Thoracic aorta (tissue), 2 donors: ENCODE measurements around the gene PHF20. TPM values are rescaled to one million over a fixed set of nuclear protein-coding genes. Genes with fewer than 3 reads are reported as not detected.
"Not testable (repeated sequence)": the region's sequence is repeated elsewhere in the genome, so short reads cannot be mapped to it uniquely, and the experiment has no call there.

Experiments used
- ATAC-seq: fragments of 150-250 bp; one replicate; pipeline ENCODE4 v1.8.0; 2017; ENCODE audit warnings: low read depth; ENCODE audit not compliant: insufficient number of reproducible peaks, low FRiP score
- DNase-seq: peaks from one replicate; pipeline ENCODE4 v3.0.0-alpha.2; 2020; ENCODE audit warnings: low spot score
- H3K27ac ChIP-seq, 2 donors: fragments of 200-600 bp; sonication (generic); 1 replicate in 1 of 2; 2 replicates in 1 of 2; pipeline ENCODE4 v1.5.1; 2016; ENCODE audit warnings: mild to moderate bottlenecking in 2 of 2, moderate library complexity in 2 of 2
- H3K27me3 ChIP-seq: fragments of 200-600 bp; sonication (generic); replicated peaks from 2 replicates; pipeline ENCODE4 v1.6.0; 2016; ENCODE audit warnings: mild to moderate bottlenecking; ENCODE audit not compliant: insufficient read depth
- H3K36me3 ChIP-seq: fragments of 200-600 bp; sonication (generic); one replicate; pipeline ENCODE4 v1.5.1; 2016
- H3K4me1 ChIP-seq, 2 donors: fragments of 200-600 bp; sonication (generic); 1 replicate in 1 of 2; 2 replicates in 1 of 2; pipeline versions ENCODE4 v1.5.1 to v1.6.0; 2016; ENCODE audit warnings: low read depth in 2 of 2, mild to moderate bottlenecking in 1 of 2; ENCODE audit not compliant: control insufficient read depth in 1 of 2
- H3K4me3 ChIP-seq: fragments of 200-600 bp; sonication (generic); 2 replicates; pipeline ENCODE4 v1.5.1; 2016; ENCODE audit warnings: mild to moderate bottlenecking
- H3K9me3 ChIP-seq: fragments of 200-600 bp; sonication (generic); 2 replicates; pipeline ENCODE4 v1.5.1; 2016
- CTCF ChIP-seq: fragments of 200-600 bp; sonication (generic); IDR thresholded peaks from one replicate; pipeline ENCODE4 v1.5.1; 2019; ENCODE audit warnings: antibody characterized with exemption
- total RNA-seq, 2 donors: library from RNA; depleted of rRNA; stranded (reverse); fragments of >200 nt; gene quantifications; one replicate each; pipeline versions ENCODE4 v1.1.0 to v1.2.3, GENCODE V29; 2016

Gene PHF20
- total RNA-seq, 2 donors from 2014 or later = 35.8 to 46.8 TPM

DNA sequence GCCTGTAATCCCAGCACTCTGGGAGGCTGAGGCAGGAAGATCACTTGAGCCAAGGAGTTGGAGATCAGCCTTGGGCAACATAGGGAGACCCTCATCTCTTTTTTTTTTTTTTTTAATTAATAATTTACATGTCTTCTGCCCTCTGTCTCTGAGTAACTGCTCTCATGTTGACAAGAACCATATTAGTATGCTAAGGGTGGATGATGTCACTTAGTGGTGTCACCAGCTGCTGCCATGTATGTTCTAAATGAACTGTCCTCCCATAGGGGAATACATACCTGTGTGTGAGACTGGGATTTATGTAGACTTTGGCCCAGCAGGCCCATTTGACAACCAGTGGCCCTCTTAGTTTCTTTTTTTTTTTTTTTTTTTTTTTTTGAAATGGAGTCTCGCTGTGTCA lies 116.8 kb downstream of the PHF20 start:
- no peaks in the 10 kb centered on the region for H3K9me3 ChIP-seq
- ATAC-seq = no peak

GRCh38 chr20:35891375-35891774 lies 119.6 kb downstream of the PHF20 start:
- no peak for TF ChIP-seq CTCF
- no peak for DNase-seq
- no peaks in the 10 kb centered on the region for H3K36me3 ChIP-seq
- H3K27ac ChIP-seq = no peak overlapping the region
- H3K9me3 ChIP-seq = no peaks in the 10 kb centered on the region
- no peaks in the 10 kb centered on the region for H3K27me3 ChIP-seq
- ATAC-seq = no peak
- no peak overlapping the region for H3K4me3 ChIP-seq
- no peaks in the 10 kb centered on the region for H3K4me1 ChIP-seq

More for the DNA sequence above, 116.8 kb downstream of the PHF20 start:
- Histone ChIP-seq H3K4me1 (peaks cover 2 to 4% of the 10 kb centered on the region in 2 donors), H3K4me3 (no peak overlapping the region), H3K36me3 (no peaks in the 10 kb centered on the region), H3K27me3 (no peaks in the 10 kb centered on the region), H3K27ac (no peak overlapping the region)
- TF ChIP-seq CTCF = no peak
- DNase-seq = no peak

DNA sequence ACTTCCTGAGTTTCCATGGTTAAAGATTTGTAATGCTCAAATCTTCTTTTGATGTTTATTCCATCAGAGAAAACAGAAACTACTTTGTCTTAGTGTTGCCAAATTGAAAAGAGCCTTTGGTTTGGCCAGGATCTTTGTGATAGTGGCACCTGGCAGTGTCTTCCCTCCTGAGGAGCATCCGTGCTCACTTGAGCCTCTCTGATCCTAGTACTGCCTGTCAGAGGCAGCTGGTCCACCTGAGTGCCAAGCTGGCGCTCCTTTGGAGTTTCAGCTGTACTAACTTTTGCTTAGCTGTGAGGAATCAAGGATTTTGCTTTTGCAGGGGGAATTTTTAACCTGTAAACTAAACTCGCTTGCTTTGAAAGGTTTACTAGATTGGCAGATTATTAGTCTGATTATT lies 121.1 kb downstream of the PHF20 start:
- no peaks in the 10 kb centered on the region for H3K36me3 ChIP-seq
- ATAC-seq = no peak

DNA sequence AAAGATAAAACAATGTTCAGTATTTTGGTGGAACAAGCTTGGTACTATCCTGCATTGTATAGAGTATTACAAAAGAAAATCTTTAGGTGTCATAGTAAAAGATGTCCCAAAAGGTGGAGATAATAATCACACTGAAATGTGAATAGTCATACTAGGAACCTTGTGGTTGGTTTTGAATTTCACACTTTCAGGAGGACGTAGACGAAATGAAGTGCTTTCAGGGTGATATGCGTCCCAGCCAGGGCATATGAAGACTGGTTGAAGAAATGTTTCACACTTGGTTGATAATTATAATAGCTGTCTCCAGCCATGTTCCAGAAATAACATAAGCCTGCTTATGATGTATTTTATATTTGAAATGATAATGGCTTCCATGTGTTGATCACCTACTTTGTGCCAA lies 122.1 kb downstream of the PHF20 start:
- no peaks in the 10 kb centered on the region for H3K27me3 ChIP-seq
- no peak overlapping the region for H3K27ac ChIP-seq
- ATAC-seq = no peak
- no peak for TF ChIP-seq CTCF
- H3K9me3 ChIP-seq = no peaks in the 10 kb centered on the region
- H3K4me3 ChIP-seq = no peak overlapping the region
- no peaks in the 10 kb centered on the region for H3K36me3 ChIP-seq
- DNase-seq = no peak
- no peaks in the 10 kb centered on the region for H3K4me1 ChIP-seq

More for the DNA sequence above, 121.1 kb downstream of the PHF20 start:
- no peak for TF ChIP-seq CTCF
- H3K9me3 ChIP-seq = no peaks in the 10 kb centered on the region
- H3K4me3 ChIP-seq = no peak overlapping the region
- DNase-seq = no peak
- H3K4me1 ChIP-seq = no peaks in the 10 kb centered on the region
- H3K27ac ChIP-seq = no peak overlapping the region
- H3K27me3 ChIP-seq = no peaks in the 10 kb centered on the region

GRCh38 chr20:35895516-35895915 lies 123.7 kb downstream of the PHF20 start:
- DNase-seq, H3K27me3 ChIP-seq, H3K4me1 ChIP-seq, H3K4me3 ChIP-seq, H3K36me3 ChIP-seq, ATAC-seq, H3K9me3 ChIP-seq, H3K27ac ChIP-seq: not testable (repeated sequence)

DNA sequence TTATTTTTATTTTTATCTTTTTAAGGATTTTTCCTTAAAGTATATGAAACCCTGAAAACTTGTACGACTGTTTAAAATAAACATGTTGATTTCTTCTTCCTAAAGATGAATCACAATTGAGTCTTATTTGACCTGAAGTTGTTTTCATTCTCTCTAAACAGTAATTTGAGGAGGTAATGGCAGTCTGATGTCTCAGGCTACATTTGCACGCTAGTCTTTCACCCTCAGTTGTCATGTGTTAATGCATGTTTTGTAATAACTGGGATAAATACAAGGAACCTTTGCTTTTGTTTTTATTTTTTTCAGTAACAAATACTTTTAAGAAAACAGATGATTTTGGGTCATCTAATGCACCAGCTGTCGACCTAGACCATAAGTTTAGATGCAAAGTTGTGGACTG lies 127.2 kb downstream of the PHF20 start:
- Histone ChIP-seq H3K9me3 (no peaks in the 10 kb centered on the region), H3K27ac (no peak overlapping the region), H3K4me3 (no peak overlapping the region), H3K27me3 (no peaks in the 10 kb centered on the region), H3K4me1 (peaks cover 0 to 5% of the 10 kb centered on the region in 2 donors), H3K36me3 (peaks cover 12% of the 10 kb centered on the region)
- ATAC-seq (no peak), DNase-seq (no peak)
- TF ChIP-seq CTCF = no peak

DNA sequence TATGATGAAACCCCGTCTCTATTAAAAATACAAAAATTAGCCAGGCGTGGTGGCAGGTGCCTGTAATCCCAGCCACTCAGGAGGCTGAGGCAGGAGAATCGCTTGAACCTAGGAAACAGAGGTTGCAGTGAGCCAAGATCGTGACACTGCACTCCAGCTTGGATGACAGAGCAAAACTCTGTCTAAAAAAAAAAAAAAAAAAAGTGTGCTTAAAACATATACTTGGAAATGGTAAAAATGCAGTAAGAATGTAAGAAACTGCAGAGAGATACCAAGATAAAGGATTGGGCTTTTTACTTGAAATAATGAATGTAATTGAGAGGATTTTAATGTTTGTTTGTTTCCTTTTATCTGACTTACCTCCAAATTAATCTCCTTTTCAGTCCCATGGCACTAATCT lies 129.4 kb downstream of the PHF20 start:
- H3K27me3 ChIP-seq, H3K4me3 ChIP-seq, H3K4me1 ChIP-seq, ATAC-seq, H3K9me3 ChIP-seq, H3K27ac ChIP-seq, DNase-seq: not testable (repeated sequence)
- H3K36me3 ChIP-seq = peaks cover 12% of the 10 kb centered on the region
